BLaER1 treated with 17β-estradiol and CSF1 and Interleukin-3, amounts not matched to agents 10 nM and 100 nM (cell line): ENCODE results near the gene GPC3.

Experiments
- H3K27ac ChIP-seq, 11 experiments: shearing (Covaris generic); formaldehyde crosslinking; 2 replicates each; pipeline ENCODE4 v1.8.1; 2022
- H3K27me3 ChIP-seq, 11 experiments: shearing (Covaris generic); formaldehyde crosslinking; 2 replicates each; pipeline ENCODE4 v1.8.1; 2022
- H3K36me3 ChIP-seq, 11 experiments: shearing (Covaris generic); formaldehyde crosslinking; 2 replicates each; pipeline ENCODE4 v1.8.1; 2022
- H3K4me1 ChIP-seq, 10 experiments: shearing (Covaris generic); formaldehyde crosslinking; 2 replicates each; pipeline ENCODE4 v1.8.1; 2022
- H3K4me2 ChIP-seq, 11 experiments: shearing (Covaris generic); formaldehyde crosslinking; 2 replicates each; pipeline ENCODE4 v1.8.1; 2022
- H3K4me3 ChIP-seq, 10 experiments: shearing (Covaris generic); formaldehyde crosslinking; 2 replicates each; pipeline ENCODE4 v1.8.1; 2022
- H3K9ac ChIP-seq, 11 experiments: shearing (Covaris generic); formaldehyde crosslinking; 2 replicates each; pipeline ENCODE4 v1.8.1; 2022
- H3K9me3 ChIP-seq, 11 experiments: shearing (Covaris generic); formaldehyde crosslinking; replicated peaks in 1 of 11; 2 replicates each; pipeline ENCODE4 v1.8.1; 2022
- H4K20me1 ChIP-seq, 11 experiments: shearing (Covaris generic); formaldehyde crosslinking; 2 replicates each; pipeline ENCODE4 v1.8.1; 2022
- Cebpa-rat ChIP-seq, 11 experiments: shearing (Covaris generic); IDR thresholded peaks; 2 replicates each; pipeline ENCODE4 v1.8.1; 2022

GPC3 gene

DNA sequence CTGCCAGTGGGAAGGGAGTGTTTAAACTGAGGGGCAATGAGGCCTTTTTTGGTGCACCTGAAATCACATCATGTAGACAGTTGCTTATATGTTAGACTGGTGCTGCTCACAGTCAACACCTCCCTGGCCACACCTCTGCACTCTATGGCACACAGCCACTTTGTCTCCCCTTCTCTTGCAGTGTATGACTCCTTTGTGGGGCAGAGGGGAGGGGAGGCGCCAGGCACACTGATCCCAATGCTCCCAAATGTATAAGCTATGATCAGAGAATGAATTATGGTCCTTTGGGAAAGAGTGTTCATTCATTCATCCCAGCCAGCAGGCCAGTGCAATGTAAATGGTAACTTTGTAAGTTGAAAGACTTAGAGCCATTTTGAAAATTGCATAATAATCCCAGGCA lies 4.6 kb upstream of the GPC3 start:
- Histone ChIP-seq H3K4me1 (peaks cover 0 to 4% (median 0%) of the 10 kb centered on the region in 10 experiments; a peak in 2 of 20 replicates), H3K27me3 (peaks cover 61 to 90% (median 85%) of the 10 kb centered on the region in 11 experiments), H3K27ac (no peak overlapping the region), H3K9me3 (peaks cover 3 to 15% (median 11%) of the 10 kb centered on the region in 11 experiments; a peak in 21 of 22 replicates), H3K36me3 (no peaks in the 10 kb centered on the region), H4K20me1 (peaks cover 0 to 6% (median 0%) of the 10 kb centered on the region in 11 experiments; a peak in 2 of 22 replicates), H3K4me3 (no peak overlapping the region), H3K9ac (no peak overlapping the region), H3K4me2 (no peak overlapping the region)
- no peak for TF ChIP-seq Cebpa-rat (IDR thresholded peaks at IDR 0.05)

DNA sequence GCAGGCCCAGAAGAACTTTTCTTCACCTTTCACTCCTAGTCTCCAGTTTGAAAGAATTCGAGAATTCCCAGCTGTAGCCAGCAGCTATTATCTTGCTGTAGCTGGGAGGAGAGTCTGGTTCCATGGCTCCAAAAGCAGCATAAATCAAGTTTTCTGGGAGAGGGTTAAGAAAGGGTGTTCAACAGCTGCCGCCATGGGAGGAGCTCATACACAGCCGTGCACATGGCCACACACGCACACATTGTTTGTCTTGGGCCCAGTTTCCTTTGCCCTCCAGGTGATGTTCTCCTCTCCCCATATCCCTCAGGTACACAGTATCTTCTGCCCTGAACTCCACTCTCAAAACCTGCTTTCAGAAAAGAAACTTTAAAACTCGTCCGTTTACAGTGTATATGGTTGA lies 4.1 kb upstream of the GPC3 start:
- Histone ChIP-seq H4K20me1 (peaks cover 0 to 6% (median 0%) of the 10 kb centered on the region in 11 experiments; a peak in 2 of 22 replicates), H3K27me3 (peaks cover 56 to 88% (median 80%) of the 10 kb centered on the region in 11 experiments), H3K27ac (no peak overlapping the region), H3K9me3 (peaks cover 8 to 20% (median 16%) of the 10 kb centered on the region in 11 experiments), H3K4me3 (no peak overlapping the region), H3K36me3 (no peaks in the 10 kb centered on the region), H3K4me1 (peaks cover 0 to 3% (median 0%) of the 10 kb centered on the region in 10 experiments; a peak in 2 of 20 replicates), H3K9ac (no peak overlapping the region), H3K4me2 (no peak overlapping the region)
- TF ChIP-seq Cebpa-rat (IDR thresholded peaks at IDR 0.05): no peak

DNA sequence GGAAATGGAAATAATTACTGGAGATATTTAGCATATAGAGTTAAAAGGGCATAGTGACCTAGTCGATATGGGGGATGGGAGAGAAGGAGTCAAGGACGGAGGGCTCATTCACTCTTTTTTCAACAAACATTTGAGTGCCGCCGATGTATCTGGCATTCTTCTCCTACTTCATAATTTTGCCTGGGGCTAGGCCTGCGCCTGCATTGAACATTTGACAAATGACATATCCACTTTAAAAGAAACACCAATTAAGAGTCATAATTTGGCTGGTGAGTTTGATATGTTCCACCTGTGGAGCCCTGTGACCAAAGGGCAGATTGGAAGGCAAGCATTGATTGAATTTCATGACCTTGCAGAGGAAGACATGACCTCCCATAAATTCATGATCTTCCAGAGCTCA lies 2.6 kb upstream of the GPC3 start:
- Histone ChIP-seq H3K27ac (no peak overlapping the region), H3K4me3 (no peak overlapping the region), H3K27me3 (peaks cover 53 to 92% (median 83%) of the 10 kb centered on the region in 11 experiments), H3K36me3 (no peaks in the 10 kb centered on the region), H3K4me1 (no peaks in the 10 kb centered on the region), H4K20me1 (peaks cover 0 to 6% (median 0%) of the 10 kb centered on the region in 11 experiments; a peak in 2 of 22 replicates), H3K9ac (no peak overlapping the region), H3K9me3 (peaks cover 14 to 34% (median 30%) of the 10 kb centered on the region in 11 experiments), H3K4me2 (no peak overlapping the region)
- TF ChIP-seq Cebpa-rat (IDR thresholded peaks at IDR 0.05): no peak

DNA sequence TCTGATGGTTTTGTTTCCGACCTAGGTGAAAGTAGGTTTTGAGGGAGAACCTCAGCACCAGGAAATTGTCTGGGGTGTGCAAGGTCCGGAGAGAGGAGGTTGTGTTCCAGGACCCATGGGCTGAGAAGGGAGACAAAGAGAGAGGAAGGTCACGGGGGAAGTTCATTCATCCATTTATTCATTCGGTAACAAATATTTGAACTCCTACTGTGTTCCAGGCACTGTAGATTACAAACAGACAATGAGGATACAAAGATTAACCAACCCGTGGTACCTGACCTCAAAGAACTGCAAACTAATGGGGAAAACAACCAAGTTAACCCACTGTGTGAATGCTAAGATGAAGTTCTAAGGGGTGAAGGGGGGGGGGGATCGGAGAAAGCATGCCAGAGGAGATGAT lies 1.8 kb upstream of the GPC3 start:
- Histone ChIP-seq H4K20me1 (peaks cover 0 to 6% (median 0%) of the 10 kb centered on the region in 11 experiments; a peak in 2 of 22 replicates), H3K27me3 (peaks cover 53 to 92% (median 83%) of the 10 kb centered on the region in 11 experiments), H3K4me2 (no peak overlapping the region), H3K9me3 (peaks cover 14 to 36% (median 30%) of the 10 kb centered on the region in 11 experiments), H3K4me1 (no peaks in the 10 kb centered on the region), H3K9ac (no peak overlapping the region), H3K36me3 (no peaks in the 10 kb centered on the region), H3K27ac (no peak overlapping the region), H3K4me3 (no peak overlapping the region)
- no peak for TF ChIP-seq Cebpa-rat (IDR thresholded peaks at IDR 0.05)

DNA sequence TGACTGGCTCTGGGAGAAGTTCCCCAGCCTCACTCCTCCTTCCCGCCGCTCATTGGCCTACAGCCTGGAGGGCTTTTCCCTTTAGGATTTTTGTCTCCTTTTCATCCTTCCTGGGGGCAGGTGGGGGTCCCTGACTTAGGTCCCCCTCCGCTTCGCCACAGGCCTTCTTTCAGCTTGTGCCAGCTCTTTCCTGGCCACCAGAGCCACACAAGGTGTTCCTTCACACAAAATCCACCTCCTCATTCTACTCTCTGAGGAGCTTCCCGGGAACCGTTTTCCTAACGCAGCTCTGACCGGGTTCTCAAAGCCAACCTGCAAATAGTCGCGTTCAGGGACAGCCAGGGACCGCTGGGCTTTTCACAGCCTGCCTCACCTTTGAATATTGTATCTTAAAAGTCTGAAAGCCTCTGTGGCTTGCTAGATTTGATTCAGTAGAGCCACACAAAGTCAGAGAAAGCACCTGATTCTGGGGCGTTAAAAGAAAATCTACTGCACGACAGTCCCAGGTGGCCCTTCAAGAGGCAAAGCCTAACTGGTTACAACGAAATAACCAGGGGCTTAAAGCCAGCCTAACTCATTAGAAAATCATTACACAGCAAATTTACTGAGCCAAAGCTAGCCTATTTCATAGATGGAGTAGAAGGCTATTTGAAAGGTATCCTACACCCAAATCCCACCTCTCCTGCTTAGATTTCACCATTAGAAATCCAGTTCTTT lies 731 bp upstream of the GPC3 start:
- no peak for TF ChIP-seq Cebpa-rat (IDR thresholded peaks at IDR 0.05)
- no peak overlapping the region for H3K9ac ChIP-seq
- H3K27me3 ChIP-seq: peaks cover 53 to 92% (median 83%) of the 10 kb centered on the region in 11 experiments
- peaks cover 14 to 36% (median 30%) of the 10 kb centered on the region in 11 experiments for H3K9me3 ChIP-seq
- H4K20me1 ChIP-seq: no peaks in the 10 kb centered on the region; a peak in 1 of 22 replicates
- H3K4me3 ChIP-seq: no peak overlapping the region
- no peaks in the 10 kb centered on the region for H3K36me3 ChIP-seq
- H3K4me1 ChIP-seq: no peaks in the 10 kb centered on the region
- no peak overlapping the region for H3K4me2 ChIP-seq
- H3K27ac ChIP-seq: no peak overlapping the region

DNA sequence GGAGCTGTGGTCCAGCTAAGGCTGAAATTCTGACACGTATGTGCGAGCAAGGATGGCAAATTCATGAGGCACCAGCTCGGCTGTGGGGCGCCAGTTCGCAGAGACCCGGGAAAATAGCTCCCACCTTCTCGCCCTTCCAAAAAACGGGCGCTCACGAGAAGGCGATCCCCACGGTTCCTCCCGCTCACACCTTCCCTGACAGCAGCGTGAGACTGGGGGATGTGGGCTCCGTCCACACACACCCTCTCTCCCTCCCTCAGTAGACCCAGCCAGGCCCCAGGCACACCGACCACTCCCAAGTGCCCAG lies 584 bp downstream of the GPC3 start:
- Histone ChIP-seq H3K27me3 (peaks cover 53 to 92% (median 83%) of the 10 kb centered on the region in 11 experiments), H3K9me3 (peaks cover 14 to 36% (median 30%) of the 10 kb centered on the region in 11 experiments), H4K20me1 (no peaks in the 10 kb centered on the region), H3K9ac (no peak overlapping the region), H3K36me3 (no peaks in the 10 kb centered on the region), H3K4me1 (no peaks in the 10 kb centered on the region), H3K4me3 (no peak overlapping the region), H3K27ac (no peak overlapping the region), H3K4me2 (no peak overlapping the region)
- no peak for TF ChIP-seq Cebpa-rat (IDR thresholded peaks at IDR 0.05)

DNA sequence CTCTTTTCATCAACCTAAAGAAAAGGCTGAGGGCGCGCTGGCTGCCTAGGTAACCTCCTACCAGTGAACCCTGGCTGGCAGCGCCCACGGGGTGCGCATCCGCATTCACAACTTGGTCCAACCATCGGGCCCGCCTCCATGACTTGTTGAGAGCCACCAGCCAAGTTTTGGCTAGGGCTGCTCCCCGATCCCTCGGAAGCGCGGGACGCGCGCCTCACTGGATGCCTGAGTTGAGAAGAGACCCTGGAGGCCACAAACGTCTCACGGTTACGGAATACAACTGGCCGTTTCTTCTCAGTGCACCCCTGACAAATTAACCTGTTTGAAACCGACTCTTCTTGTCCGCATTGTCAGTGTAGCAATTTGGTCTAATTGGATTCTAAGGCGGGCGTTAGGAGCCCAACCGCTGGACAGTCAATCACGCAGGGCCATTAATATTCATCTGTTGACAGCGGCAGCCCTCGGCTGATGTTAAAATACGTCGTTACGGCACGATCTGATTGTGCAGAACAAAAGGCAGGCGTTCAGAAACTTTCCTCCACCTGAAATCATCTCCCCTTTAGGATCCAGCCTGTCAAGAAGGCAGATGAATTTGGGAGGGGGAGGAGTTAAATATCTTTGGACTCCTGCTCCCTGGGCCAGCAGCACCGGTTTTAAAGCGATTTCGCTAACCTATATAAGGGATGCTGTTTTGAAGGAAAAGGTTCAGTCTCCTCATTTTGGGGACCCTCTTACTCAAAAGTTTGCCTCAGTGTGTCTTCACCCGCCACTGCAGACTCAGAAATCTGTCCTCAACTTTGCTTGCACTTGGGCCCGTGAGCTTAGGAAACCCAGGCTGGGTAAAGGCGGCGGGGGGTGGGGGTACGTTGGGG lies 1.2 kb downstream of the GPC3 start:
- Histone ChIP-seq H3K9ac (no peak overlapping the region), H4K20me1 (no peaks in the 10 kb centered on the region), H3K4me1 (no peaks in the 10 kb centered on the region), H3K27ac (no peak overlapping the region), H3K9me3 (peaks cover 14 to 36% (median 30%) of the 10 kb centered on the region in 11 experiments), H3K4me2 (no peak overlapping the region), H3K27me3 (peaks cover 53 to 92% (median 83%) of the 10 kb centered on the region in 11 experiments), H3K4me3 (no peak overlapping the region), H3K36me3 (no peaks in the 10 kb centered on the region)
- no peak for TF ChIP-seq Cebpa-rat (IDR thresholded peaks at IDR 0.05)

DNA sequence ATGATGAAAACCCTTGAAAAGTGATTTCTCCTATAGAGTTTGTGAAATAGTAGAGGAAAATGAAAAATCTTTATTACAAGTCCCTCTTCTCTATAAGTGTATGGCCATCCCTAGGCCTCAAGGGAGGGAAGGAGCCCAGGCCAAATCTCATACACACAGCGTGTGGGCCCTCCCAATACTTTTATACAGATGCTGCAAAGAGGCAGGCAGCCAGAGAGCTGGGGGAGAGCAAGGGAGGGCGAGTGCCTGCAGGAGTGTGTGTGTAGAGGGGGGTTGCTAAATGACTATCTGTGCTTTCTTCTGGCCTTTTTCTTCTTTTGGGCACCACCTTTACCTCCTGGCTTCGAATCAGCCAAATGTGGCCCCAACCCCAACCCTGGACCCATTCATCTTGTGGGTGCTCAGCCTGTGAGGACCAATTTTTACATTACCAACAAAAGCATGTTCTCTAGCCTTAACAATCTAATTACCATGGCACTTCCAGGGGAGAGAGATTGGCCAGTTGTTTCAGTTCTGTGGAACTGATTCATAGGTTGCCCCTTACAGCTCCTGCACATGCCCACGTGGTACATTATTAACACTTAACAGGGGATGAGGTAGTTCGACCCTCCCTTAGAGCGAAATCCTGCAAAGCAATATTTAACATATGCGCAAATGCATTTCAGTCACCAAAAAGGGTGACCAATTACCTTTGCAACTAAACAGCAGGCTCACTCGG lies 2.0 kb downstream of the GPC3 start:
- Histone ChIP-seq H3K9ac (no peak overlapping the region), H3K4me2 (no peak overlapping the region), H3K27me3 (peaks cover 53 to 92% (median 82%) of the 10 kb centered on the region in 11 experiments), H3K9me3 (peaks cover 14 to 36% (median 30%) of the 10 kb centered on the region in 11 experiments), H3K27ac (no peak overlapping the region), H3K4me3 (no peak overlapping the region), H3K4me1 (no peaks in the 10 kb centered on the region), H3K36me3 (no peaks in the 10 kb centered on the region), H4K20me1 (no peaks in the 10 kb centered on the region)
- TF ChIP-seq Cebpa-rat (IDR thresholded peaks at IDR 0.05): no peak

DNA sequence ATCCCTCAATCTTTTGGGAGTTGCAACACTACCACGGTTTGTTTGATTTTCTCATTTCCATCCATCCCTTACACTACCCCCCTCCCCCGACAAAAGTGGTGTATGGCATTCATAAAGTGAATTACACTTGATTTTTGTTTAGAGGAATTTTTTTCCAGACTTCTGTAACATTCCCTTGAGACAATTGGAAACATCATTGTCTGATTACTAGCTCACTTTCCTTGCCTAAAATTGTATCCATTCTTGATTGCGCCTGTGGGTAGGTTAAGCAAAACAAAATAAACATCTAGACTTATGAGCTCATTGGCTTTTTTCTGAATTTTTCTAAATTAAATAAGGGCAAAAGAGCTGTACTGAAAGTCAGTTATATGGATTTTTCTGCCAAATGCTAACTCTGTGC lies 3.5 kb downstream of the GPC3 start:
- no peak overlapping the region for H3K27ac ChIP-seq
- no peak for TF ChIP-seq Cebpa-rat (IDR thresholded peaks at IDR 0.05)
- H3K4me3 ChIP-seq: no peak overlapping the region
- H3K4me2 ChIP-seq: no peak overlapping the region
- no peaks in the 10 kb centered on the region for H3K36me3 ChIP-seq
- H3K4me1 ChIP-seq: no peaks in the 10 kb centered on the region
- H4K20me1 ChIP-seq: no peaks in the 10 kb centered on the region
- peaks cover 14 to 36% (median 30%) of the 10 kb centered on the region in 11 experiments for H3K9me3 ChIP-seq
- no peak overlapping the region for H3K9ac ChIP-seq
- H3K27me3 ChIP-seq: peaks cover 67 to 91% (median 82%) of the 10 kb centered on the region in 11 experiments
